HepG2 (cell line): ENCODE measurements around the gene CHMP4B. TPM values are rescaled to one million over a fixed set of nuclear protein-coding genes. Genes with fewer than 3 reads are reported as not detected.
A peak's percentile ranks its signal among the peaks of the same experiment; 100 is the strongest.

Experiments
- BORCS8-MEF2B ChIP-seq: sonication (generic); formaldehyde crosslinking; IDR thresholded peaks from 2 replicates; pipeline ENCODE4 v1.8.0; 2022; ENCODE audit warnings: mild to moderate bottlenecking, missing genetic modification reagents
- HMG20B ChIP-seq: conservative IDR thresholded peaks from 2 replicates; pipeline ENCODE4 v1.6.1; 2016; ENCODE audit warnings: missing genetic modification reagents, missing compliant biosample characterization
- HNF4A ChIP-seq: sonication (generic); formaldehyde crosslinking; IDR thresholded peaks from 2 replicates; pipeline ENCODE4 v1.4.0; 2020; ENCODE audit warnings: missing genetic modification reagents
- KDM2A ChIP-seq: sonication (generic); formaldehyde crosslinking; IDR thresholded peaks from 2 replicates; pipeline ENCODE4 v1.4.0; 2020; ENCODE audit warnings: low read depth, missing genetic modification reagents, borderline replicate concordance
- LCORL ChIP-seq, 2 experiments: fragments of 450-650 bp in 1 of 2; sonication (generic) in 1 of 2; formaldehyde crosslinking in 1 of 2; IDR thresholded peaks; 2 replicates each; pipeline versions ENCODE4 v1.5.0 to v1.6.1; 2017 to 2020; ENCODE audit warnings: antibody characterized with exemption in 1 of 2, missing genetic modification reagents in 1 of 2
- NR2F1 ChIP-seq, 2 experiments: fragments of 450-650 bp in 1 of 2; formaldehyde crosslinking in 1 of 2; IDR thresholded peaks; 2 replicates each; pipeline versions ENCODE4 v1.5.0 to v1.6.1; 2016 to 2020; ENCODE audit warnings: mild to moderate bottlenecking in 1 of 2, missing compliant biosample characterization in 1 of 2, missing genetic modification reagents in 1 of 2, moderate library complexity in 1 of 2
- SAP130 ChIP-seq: IDR thresholded peaks from 2 replicates; pipeline ENCODE4 v1.6.1; 2016; ENCODE audit warnings: low read depth
- SOX5 ChIP-seq: IDR thresholded peaks from 2 replicates; pipeline ENCODE4 v1.6.1; 2016; ENCODE audit warnings: borderline replicate concordance
- SOX6 ChIP-seq, 2 experiments: fragments of 450-650 bp in 1 of 2; sonication (generic) in 1 of 2; formaldehyde crosslinking in 1 of 2; IDR thresholded peaks; 2 replicates each; pipeline versions ENCODE4 v1.4.0 to v1.6.1; 2017 to 2020; ENCODE audit warnings: antibody characterized with exemption in 1 of 2, mild to moderate bottlenecking in 1 of 2, missing genetic modification reagents in 1 of 2
- SSRP1 ChIP-seq: IDR thresholded peaks from 2 replicates; pipeline ENCODE4 v1.6.1; 2016; ENCODE audit warnings: control low read depth
- TARDBP ChIP-seq: sonication (generic); formaldehyde crosslinking; IDR thresholded peaks from 2 replicates; pipeline ENCODE4 v1.8.0; 2022; ENCODE audit warnings: mild to moderate bottlenecking, missing genetic modification reagents
- ZFP1 ChIP-seq: IDR thresholded peaks from 2 replicates; pipeline ENCODE4 v1.6.1; 2016
- ZMYM2 ChIP-seq: sonication (generic); formaldehyde crosslinking; IDR thresholded peaks from 2 replicates; pipeline ENCODE4 v1.8.0; 2022; ENCODE audit warnings: mild to moderate bottlenecking, missing genetic modification reagents
- ZNF24 ChIP-seq: fragments of 450-650 bp; IDR thresholded peaks from 2 replicates; pipeline ENCODE4 v1.6.1; 2017; ENCODE audit warnings: antibody characterized with exemption, mild to moderate bottlenecking
- ZNF34 ChIP-seq: sonication (generic); formaldehyde crosslinking; IDR thresholded peaks from 2 replicates; pipeline ENCODE4 v1.4.0; 2020; ENCODE audit warnings: mild to moderate bottlenecking, missing genetic modification reagents, borderline replicate concordance
- ZNF468 ChIP-seq: sonication (generic); formaldehyde crosslinking; IDR thresholded peaks from 2 replicates; pipeline ENCODE4 v1.8.0; 2022; ENCODE audit warnings: mild to moderate bottlenecking, moderate library complexity, missing genetic modification reagents
- ZNF501 ChIP-seq: sonication (generic); formaldehyde crosslinking; IDR thresholded peaks from 2 replicates; pipeline ENCODE4 v1.5.1; 2020; ENCODE audit warnings: mild to moderate bottlenecking, moderate library complexity, missing genetic modification reagents
- ZNF530 ChIP-seq: sonication (generic); formaldehyde crosslinking; IDR thresholded peaks from 2 replicates; pipeline ENCODE4 v1.5.0; 2020; ENCODE audit warnings: low read depth, mild to moderate bottlenecking, missing genetic modification reagents
- ZNF75D ChIP-seq: sonication (generic); formaldehyde crosslinking; IDR thresholded peaks from 2 replicates; pipeline ENCODE4 v1.8.1; 2023; ENCODE audit warnings: missing genetic modification reagents, mild to moderate bottlenecking, borderline replicate concordance
- ZNF761 ChIP-seq: sonication (generic); formaldehyde crosslinking; conservative IDR thresholded peaks from 2 replicates; pipeline ENCODE4 v1.4.0; 2020; ENCODE audit warnings: mild to moderate bottlenecking, missing genetic modification reagents
- ZNF781 ChIP-seq: sonication (generic); formaldehyde crosslinking; IDR thresholded peaks from 2 replicates; pipeline ENCODE4 v1.5.1; 2020; ENCODE audit warnings: borderline replicate concordance, mild to moderate bottlenecking, missing genetic modification reagents; ENCODE audit errors: not compliant biosample characterization
- ZNF878 ChIP-seq: sonication (generic); formaldehyde crosslinking; IDR thresholded peaks from 2 replicates; pipeline ENCODE4 v1.8.1; 2023; ENCODE audit warnings: mild to moderate bottlenecking, missing genetic modification reagents, moderate library complexity
- polyA plus RNA-seq, 8 experiments: library from polyadenylated mRNA; depleted of rRNA in 3 of 8; stranded (reverse) in 7 of 8; unstranded in 1 of 8; fragments of >200 nt; fragmentation: Illumina TruSeq in 4 of 8; extraction: Trizol in 4 of 8; gene quantifications; 2 replicates each; pipeline versions ENCODE4 v1.2.1 to v1.2.3, GENCODE V29; 2011 to 2016; ENCODE audit warnings: low read depth in 4 of 8, missing spikeins in 1 of 8, mixed read lengths in 1 of 8; ENCODE audit not compliant: insufficient read depth in 1 of 8
- total RNA-seq, 5 experiments: library from RNA; depleted of rRNA; stranded (reverse); fragments of >200 nt; fragmentation: Illumina TruSeq; extraction: Trizol; gene quantifications; 2 replicates each; pipeline ENCODE4 v1.2.3, GENCODE V29; 2016; ENCODE audit warnings: low read depth in 1 of 5
- TF ChIP-seq, protein P1 (sequence below): IDR thresholded peaks from 2 replicates; pipeline ENCODE4 v1.6.1; 2016; ENCODE audit warnings: missing genetic modification reagents, missing compliant biosample characterization
- TF ChIP-seq, protein P2 (sequence below): sonication (generic); formaldehyde crosslinking; IDR thresholded peaks from 2 replicates; pipeline ENCODE4 v1.8.1; 2023; ENCODE audit warnings: mild to moderate bottlenecking, missing genetic modification reagents
- TF ChIP-seq, protein P3 (sequence below): IDR thresholded peaks from 2 replicates; pipeline ENCODE4 v1.6.1; 2012; ENCODE audit warnings: inconsistent platforms
- TF ChIP-seq, protein P4 (sequence below): IDR thresholded peaks from 2 replicates; pipeline ENCODE4 v1.6.1; 2016; ENCODE audit warnings: control low read depth

CHMP4B gene
- total and polyA plus RNA-seq, 2 of the 13 experiments (the other 11 are each of a cell fraction or from before 2014, with no cell fraction given) = 40.1 to 45.6 TPM

DNA sequence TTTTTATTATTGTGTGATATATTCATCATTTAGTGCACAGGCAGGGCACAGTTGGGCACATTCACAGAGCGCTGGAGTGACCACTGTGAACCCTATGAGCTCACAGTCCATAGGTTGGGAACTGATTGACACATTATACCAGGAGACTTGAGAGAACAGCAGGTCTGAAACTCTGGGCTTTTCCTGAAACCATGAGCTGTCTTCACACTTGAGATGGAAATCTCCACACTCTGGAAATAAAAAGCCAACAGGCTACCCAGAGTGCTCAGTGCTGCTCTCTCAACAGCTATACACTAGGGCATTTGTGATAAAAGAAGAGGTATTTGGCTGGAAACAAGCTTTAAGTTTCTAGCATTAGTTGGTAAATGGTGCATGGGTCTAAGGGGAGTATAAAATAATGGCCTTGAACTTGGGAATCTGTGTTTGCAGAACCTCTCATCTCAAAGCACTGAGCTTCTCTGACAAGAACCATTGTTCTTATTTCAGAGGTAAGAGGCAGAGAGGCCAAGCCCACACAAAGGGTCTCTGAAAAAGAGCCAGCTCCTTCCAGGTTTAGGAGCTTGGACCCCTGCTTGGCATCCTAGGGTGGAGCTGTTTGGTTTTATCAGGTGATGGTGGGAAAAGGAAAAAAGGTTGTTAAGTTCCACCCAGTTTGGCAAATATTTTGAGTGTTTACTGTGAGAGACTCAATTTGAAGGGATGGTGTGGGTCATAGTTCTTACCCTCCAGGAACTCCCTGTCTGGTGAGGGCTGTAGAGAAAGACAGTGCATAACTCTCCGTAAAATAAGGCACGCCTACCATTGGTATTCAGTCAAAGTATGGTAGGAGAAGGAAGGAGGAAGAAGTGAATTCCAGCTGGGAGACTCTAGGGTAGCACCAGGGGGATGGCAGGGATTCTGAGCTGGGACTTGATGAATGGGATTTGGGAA, 14.5 kb downstream of the CHMP4B start (continued):
- peak; percentile 37; a peak in 1 of 4 replicates for TF ChIP-seq NR2F1 (CRISPR knock-in tag; IDR thresholded peaks at IDR 0.05)
- TF ChIP-seq LCORL (IDR thresholded peaks at IDR 0.05) = no peak
- TF ChIP-seq LCORL (CRISPR knock-in tag; IDR thresholded peaks at IDR 0.05) = 0 out of 2 replicates have a peak, but pooled peaks have one; percentile 33
- TF ChIP-seq ZNF781 = peak; percentile 18
- peak; percentile 64 for TF ChIP-seq TARDBP (CRISPR knock-in tag)
- 0 out of 2 replicates have a peak, but pooled peaks have one; percentile 32 for TF ChIP-seq ZMYM2 (CRISPR knock-in tag)
- TF ChIP-seq ZNF878 (CRISPR knock-in tag) = no peak
- TF ChIP-seq SSRP1 (CRISPR knock-in tag) = peak; percentile 89; the same call in 1 of the 2 replicates
- TF ChIP-seq, protein P1, sequence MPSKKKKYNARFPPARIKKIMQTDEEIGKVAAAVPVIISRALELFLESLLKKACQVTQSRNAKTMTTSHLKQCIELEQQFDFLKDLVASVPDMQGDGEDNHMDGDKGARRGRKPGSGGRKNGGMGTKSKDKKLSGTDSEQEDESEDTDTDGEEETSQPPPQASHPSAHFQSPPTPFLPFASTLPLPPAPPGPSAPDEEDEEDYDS (CRISPR knock-in tag) = no peak
- TF ChIP-seq ZNF530 (CRISPR knock-in tag) = no peak
- TF ChIP-seq BORCS8-MEF2B (CRISPR knock-in tag) = 0 out of 2 replicates have a peak, but pooled peaks have one; percentile 42
- TF ChIP-seq HNF4A = peak; percentile 84
- TF ChIP-seq, protein P2, sequence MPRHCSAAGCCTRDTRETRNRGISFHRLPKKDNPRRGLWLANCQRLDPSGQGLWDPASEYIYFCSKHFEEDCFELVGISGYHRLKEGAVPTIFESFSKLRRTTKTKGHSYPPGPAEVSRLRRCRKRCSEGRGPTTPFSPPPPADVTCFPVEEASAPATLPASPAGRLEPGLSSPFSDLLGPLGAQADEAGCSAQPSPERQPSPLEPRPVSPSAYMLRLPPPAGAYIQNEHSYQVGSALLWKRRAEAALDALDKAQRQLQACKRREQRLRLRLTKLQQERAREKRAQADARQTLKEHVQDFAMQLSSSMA (CRISPR knock-in tag) = no peak
- TF ChIP-seq, protein P3, sequence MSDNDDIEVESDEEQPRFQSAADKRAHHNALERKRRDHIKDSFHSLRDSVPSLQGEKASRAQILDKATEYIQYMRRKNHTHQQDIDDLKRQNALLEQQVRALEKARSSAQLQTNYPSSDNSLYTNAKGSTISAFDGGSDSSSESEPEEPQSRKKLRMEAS = peak; percentile 27; the same call in 1 of the 2 replicates
- peak; percentile 63; the same call in 1 of the 2 replicates for TF ChIP-seq ZNF501 (CRISPR knock-in tag)
- TF ChIP-seq SAP130 (CRISPR knock-in tag) = peak; percentile 32; the same call in 1 of the 2 replicates
- peak; percentile 62; the same call in 1 of the 2 replicates for TF ChIP-seq SOX5 (CRISPR knock-in tag)
- TF ChIP-seq SOX6 (IDR thresholded peaks at IDR 0.05) = no peak
- TF ChIP-seq SOX6 (CRISPR knock-in tag; IDR thresholded peaks at IDR 0.05) = peak; percentile 92
- no peak for TF ChIP-seq ZNF468 (CRISPR knock-in tag)
- 0 out of 2 replicates have a peak, but pooled peaks have one; percentile 29 for TF ChIP-seq HMG20B (CRISPR knock-in tag)
- TF ChIP-seq ZNF761 = no peak
- TF ChIP-seq ZNF34 (CRISPR knock-in tag) = 0 out of 2 replicates have a peak, but pooled peaks have one; percentile 5
- 0 out of 2 replicates have a peak, but pooled peaks have one; percentile 32 for TF ChIP-seq KDM2A (CRISPR knock-in tag)
- TF ChIP-seq ZNF24 = no peak
- TF ChIP-seq, protein P4, sequence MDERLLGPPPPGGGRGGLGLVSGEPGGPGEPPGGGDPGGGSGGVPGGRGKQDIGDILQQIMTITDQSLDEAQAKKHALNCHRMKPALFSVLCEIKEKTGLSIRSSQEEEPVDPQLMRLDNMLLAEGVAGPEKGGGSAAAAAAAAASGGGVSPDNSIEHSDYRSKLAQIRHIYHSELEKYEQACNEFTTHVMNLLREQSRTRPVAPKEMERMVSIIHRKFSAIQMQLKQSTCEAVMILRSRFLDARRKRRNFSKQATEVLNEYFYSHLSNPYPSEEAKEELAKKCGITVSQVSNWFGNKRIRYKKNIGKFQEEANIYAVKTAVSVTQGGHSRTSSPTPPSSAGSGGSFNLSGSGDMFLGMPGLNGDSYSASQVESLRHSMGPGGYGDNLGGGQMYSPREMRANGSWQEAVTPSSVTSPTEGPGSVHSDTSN (CRISPR knock-in tag) = peak; percentile 79
- no peak for TF ChIP-seq ZFP1 (CRISPR knock-in tag)
- no peak for TF ChIP-seq ZNF75D (CRISPR knock-in tag)
